ENCODE measurements around the gene CRIP1. TPM values are rescaled to one million over a fixed set of nuclear protein-coding genes. Genes with fewer than 3 reads are reported as not detected.

The CRIP1 gene
- total RNA-seq, 1 donor from 2014 or later = 7.0 TPM

GRCh38 chr14:105487986-105488777, 1.5 kb downstream of the CRIP1 start:
- DNase-seq (ENCODE audit: low read depth) = no peak
- TF ChIP-seq CTCF (conservative IDR thresholded peaks at IDR 0.05; ENCODE audit: low read depth, low read length) = no peak
- peak overlapping the region; percentile 37 for H3K4me3 ChIP-seq (ENCODE audit: low read depth, low read length)

- DNase-seq (ENCODE audit: low read depth) = no peak
- no peak for TF ChIP-seq CTCF (conservative IDR thresholded peaks at IDR 0.05; ENCODE audit: low read depth, low read length)
- H3K4me3 ChIP-seq (ENCODE audit: low read depth, low read length) = peak overlapping the region; percentile 77
Measured at GRCh38 chr14:105488781-105489541, 2.3 kb downstream of the CRIP1 start.

- peak; percentile 70 for TF ChIP-seq CTCF (conservative IDR thresholded peaks at IDR 0.05; ENCODE audit: low read depth, low read length)
- DNase-seq (ENCODE audit: low read depth) = no peak
- H3K4me3 ChIP-seq (ENCODE audit: low read depth, low read length) = peak overlapping the region; percentile 77
Measured at GRCh38 chr14:105489542-105490266, 3.0 kb downstream of the CRIP1 start.

GRCh38 chr14:105490267-105490571, 3.5 kb downstream of the CRIP1 start:
- peak overlapping the region; percentile 77 for H3K4me3 ChIP-seq (ENCODE audit: low read depth, low read length)
- no peak for DNase-seq (ENCODE audit: low read depth)
- no peak for TF ChIP-seq CTCF (conservative IDR thresholded peaks at IDR 0.05; ENCODE audit: low read depth, low read length)

- H3K4me3 ChIP-seq (ENCODE audit: low read depth, low read length) = peak within 1 kb of the TSS; percentile 81
- TF ChIP-seq CTCF (conservative IDR thresholded peaks at IDR 0.05; ENCODE audit: low read depth, low read length) = peak; percentile 58
- peak; percentile 98 for DNase-seq (ENCODE audit: low read depth)
Measured at GRCh38 chr14:105490572-105491365, 4.1 kb downstream of the CRIP1 start, which contains the start of gene TEDC1. Gene TEDC1 (plus strand): TSS chr14:105491246. CDS start chr14:105491376, 130 bp downstream.

- H3K4me3 ChIP-seq (ENCODE audit: low read depth, low read length) = peak overlapping the region; percentile 81
- no peak for TF ChIP-seq CTCF (conservative IDR thresholded peaks at IDR 0.05; ENCODE audit: low read depth, low read length)
- no peak for DNase-seq (ENCODE audit: low read depth)
Measured at GRCh38 chr14:105491366-105491973, 4.8 kb downstream of the CRIP1 start.

Measured in epithelial cell of proximal tubule (primary cell).